GM21528 (cell line): Measurements from ENCODE around the gene DSCAML1.

Experiments used
- ATAC-seq: cut with Tn5 transposase; IDR thresholded peaks from one replicate; pipeline ENCODE4 v1.9.1; 2021; ENCODE audit warnings: mild to moderate bottlenecking, moderate library complexity; ENCODE audit not compliant: unreplicated experiment, low FRiP score

Gene DSCAML1

GRCh38 chr11:117443266-117444186 lies 353.5 kb downstream of the DSCAML1 start:
- no peak for ATAC-seq

GRCh38 chr11:117442869-117443239 lies 354.2 kb downstream of the DSCAML1 start:
- no peak for ATAC-seq

- ATAC-seq = no peak
Observed at GRCh38 chr11:117442049-117442868, 354.8 kb downstream of the DSCAML1 start.

DNA sequence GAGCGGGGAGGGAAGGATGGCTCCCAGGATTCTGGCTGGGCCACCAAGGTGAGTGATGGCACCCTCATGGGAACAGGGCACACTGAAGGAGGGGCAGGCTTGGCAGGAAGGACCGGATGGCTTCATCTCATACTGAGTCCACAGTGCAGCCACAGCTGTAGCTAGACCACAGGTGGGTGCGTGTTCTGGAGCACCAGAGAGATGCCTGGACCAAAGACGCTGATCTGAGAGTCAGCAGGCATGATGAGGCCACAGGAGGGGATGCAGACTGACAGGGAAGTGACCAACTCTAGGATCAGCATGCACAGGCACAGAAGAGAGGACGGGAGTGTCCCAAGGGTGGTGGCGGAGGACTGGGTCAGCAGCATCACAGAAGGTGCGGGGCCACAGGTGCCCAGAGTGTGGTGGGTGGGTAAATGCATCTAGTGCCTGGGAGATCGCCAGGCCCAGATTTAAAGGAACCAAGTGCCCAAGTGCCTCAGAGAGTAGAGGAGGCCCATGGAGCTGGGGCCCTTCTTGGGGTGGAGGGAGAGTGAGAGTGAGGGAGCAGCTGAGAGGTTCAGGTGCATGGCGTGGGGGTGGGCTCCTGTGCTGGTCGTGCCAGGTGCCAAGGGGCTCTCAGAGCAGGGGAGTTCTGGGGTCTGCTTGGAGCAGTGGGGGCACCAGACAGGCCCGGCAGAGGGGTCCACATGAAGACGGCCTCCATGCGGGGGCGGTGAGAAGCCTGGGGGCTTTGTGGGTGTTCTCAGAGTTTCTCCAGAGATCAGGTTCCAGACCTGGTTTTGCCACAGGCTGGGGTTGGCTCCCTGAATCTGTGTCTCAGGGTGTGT lies 355.7 kb downstream of the DSCAML1 start:
- ATAC-seq = no peak

DNA sequence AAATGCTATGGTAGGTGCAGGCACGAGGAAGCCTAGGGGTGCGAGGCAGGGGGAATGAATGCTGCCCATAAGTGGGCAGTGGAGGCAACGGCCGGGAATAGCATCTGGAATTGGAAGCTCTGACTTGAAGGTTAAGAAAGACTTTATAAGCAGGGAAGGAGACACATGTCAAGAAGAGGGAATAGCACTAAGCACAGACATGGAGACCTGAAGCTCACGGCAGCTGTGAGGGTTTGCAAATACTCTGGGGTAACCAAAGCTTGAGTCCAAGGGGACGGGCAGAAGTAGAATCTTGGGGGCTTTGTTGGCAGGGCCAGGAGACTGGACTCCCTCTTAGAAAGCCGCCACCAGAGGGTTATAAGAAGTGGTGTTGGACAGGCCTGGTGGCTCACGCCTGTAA lies 356.8 kb downstream of the DSCAML1 start:
- ATAC-seq = no peak

GRCh38 chr11:117439256-117439655 lies 357.8 kb downstream of the DSCAML1 start:
- no peak for ATAC-seq

GRCh38 chr11:117438371-117439000 lies 358.5 kb downstream of the DSCAML1 start:
- ATAC-seq = no peak

DNA sequence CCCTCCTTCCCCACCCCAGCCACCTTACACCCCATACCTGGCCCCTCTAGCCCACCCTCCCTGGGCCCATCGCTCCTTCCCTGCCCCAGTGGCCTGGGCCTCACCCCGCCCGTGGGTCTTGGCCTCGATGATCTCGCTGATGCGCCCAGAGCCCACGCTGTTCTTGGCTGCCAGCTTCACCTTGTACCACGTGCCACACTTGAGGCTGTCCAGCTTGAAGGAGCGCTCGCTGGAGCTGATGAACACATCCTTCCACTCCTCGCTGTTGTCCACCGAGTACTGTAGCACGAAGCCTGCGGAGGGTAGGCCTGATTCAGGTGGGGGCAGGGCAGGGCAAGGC lies 359.3 kb downstream of the DSCAML1 start:
- ATAC-seq = no peak

DNA sequence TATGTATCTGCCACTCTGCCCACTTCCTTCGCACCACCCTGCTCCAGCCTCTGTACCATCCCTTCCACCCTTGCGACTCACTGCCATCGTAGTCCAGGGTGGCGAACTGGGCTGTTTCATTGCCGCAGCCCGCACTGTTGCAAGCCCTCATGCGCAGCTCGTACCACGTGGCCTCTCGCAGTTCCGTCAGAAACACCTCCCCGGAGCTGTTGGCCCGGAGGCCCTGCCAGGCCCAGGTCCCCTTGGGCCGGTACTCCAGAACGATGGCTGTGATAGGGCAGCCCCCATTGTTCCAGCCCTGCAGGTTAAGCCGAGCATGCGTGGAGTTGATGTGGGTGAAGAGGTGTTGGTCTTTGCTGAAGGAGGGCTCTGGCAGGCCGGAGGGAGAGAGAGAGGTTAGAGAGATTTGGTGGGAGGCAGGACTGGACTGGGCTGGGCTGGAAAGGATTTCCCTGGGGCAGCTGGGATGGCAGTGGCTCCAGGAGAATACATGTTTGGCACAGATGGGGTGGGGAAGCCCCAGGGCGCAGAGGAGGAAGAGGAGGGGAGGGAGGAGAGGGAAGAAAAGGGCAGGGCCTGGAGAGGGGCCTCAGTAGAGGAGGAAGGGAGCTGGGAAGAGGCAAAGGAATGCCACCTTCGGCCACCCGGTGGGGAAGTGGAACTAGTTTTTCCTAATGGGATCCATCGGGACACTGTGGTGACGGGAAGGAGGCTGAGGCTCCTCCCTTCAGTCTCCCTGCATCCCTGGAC lies 359.8 kb downstream of the DSCAML1 start:
- no peak for ATAC-seq

- no peak for ATAC-seq
Observed at GRCh38 chr11:117435326-117435725, 361.7 kb downstream of the DSCAML1 start.

GRCh38 chr11:117434481-117434880 lies 362.5 kb downstream of the DSCAML1 start:
- no peak for ATAC-seq

GRCh38 chr11:117433717-117434116 lies 363.3 kb downstream of the DSCAML1 start:
- no peak for ATAC-seq

DNA sequence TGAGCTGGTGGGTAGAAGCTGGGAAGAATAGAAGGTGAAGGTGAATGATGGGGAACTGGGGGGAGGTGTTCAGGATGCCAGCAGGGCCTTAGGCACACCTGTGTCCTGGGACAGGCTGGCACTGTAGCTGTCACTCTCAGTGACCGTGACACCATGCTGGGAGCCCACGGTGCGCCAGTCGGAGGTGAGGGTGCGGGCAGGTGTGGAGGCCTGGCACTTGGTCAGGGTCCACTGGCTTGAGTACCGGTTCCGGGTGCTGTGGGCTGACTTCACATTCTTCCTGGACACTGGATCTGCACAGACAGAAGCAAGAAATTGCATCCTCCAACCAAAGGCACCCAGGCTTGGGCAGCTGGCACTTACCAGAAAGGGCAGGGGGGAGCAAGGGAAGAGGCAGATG lies 365.6 kb downstream of the DSCAML1 start:
- ATAC-seq = no peak

DNA sequence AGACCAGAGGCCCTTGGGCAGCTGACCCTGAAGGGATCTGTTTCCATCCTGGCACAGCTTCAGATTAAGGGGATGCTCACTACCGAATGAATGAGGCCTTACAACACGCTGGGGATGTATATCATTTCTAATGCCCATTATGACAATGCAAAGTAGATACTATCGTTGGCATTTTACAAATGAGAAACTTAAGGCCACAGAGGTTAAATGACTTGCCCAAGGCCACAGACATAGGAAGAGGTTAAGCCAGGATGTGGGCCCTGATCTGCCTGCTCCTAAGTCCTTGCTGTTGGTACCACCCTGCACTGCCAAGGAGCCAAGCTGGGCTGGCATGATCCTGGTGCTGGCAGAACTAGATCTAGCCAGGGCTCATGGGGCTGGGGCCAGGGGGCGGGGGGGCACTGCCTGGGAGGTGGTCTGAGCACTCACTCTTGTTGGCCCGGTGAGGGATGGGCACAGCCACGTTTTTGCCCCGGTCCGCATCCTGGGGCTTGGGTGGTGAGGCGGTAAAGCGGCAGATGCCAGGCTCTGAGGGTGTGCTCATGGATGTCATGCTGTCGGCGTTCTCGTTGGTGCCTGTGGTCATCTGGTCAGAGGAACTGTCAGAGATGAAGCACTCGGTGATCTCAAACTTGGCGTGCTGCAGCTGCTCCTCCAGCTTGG lies 366.6 kb downstream of the DSCAML1 start:
- ATAC-seq = no peak

- no peak for ATAC-seq
Observed at GRCh38 chr11:117428856-117429229, 368.2 kb downstream of the DSCAML1 start.

DNA sequence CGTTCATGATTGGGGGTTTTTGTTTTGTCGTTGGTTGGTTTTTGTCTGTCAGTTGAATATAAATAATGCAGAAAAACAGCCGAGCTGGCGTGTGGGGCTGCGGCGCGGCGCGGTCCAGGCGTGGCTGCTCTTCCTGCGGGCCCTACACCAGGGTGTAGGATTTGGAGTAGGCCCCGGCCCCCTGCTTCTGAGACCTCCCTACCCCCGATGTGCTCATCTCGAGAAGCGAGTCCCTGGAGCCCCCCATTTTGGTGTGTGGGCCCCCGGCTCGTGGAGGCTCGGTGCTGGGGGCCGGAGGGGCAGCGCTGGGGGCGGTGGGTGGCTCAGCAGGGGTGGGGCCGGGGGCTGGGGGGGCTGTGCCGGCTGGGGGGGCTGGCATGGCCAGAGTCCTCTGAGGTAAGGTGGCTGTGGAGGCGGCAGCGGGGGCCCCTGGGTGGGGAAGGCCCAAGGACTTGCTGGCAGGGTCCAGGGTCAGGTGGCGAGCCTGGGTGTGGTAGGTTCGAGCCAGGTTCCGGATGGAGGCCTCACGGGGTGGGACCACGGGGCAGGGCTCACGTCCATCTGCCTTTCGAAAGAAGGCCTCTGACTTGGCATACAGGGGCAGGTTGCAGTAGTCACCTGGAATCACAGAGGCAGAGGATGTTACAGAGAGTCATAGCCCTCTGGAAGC lies 368.7 kb downstream of the DSCAML1 start:
- ATAC-seq = no peak

GRCh38 chr11:117427356-117427874 lies 369.6 kb downstream of the DSCAML1 start:
- ATAC-seq = no peak

GRCh38 chr11:117426941-117427340 lies 370.1 kb downstream of the DSCAML1 start:
- no peak for ATAC-seq
